GM12874 (cell line): ENCODE data around the gene RAB29.

ENCODE experiments used
- TF ChIP-seq, protein P1 (sequence below): IDR thresholded peaks from 2 replicates; pipeline ENCODE4 v1.5.1; 2011; ENCODE audit warnings: low read depth, mild to moderate bottlenecking, control low read depth, low read length, moderate library complexity; ENCODE audit not compliant: insufficient read depth

RAB29 gene

DNA sequence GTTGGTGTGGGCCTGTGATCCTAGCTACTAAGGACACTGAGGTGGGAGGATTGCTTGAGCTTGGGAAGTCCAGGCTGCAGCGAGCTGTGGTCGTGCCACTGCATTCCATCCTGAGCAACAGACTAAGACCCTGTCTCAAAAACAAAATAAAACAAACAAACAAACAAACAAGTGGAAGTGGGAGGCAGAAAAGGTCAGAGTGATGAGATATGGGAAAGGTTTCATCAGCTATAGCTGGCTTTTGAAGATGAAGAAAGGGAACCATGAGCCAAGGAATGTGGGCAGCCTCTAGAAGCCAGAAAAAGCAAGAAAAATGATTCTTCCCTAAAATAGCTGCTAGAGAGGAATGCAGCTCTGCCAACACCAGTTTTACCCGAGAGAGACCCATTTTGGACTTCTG lies 14.7 kb downstream of the RAB29 start:
- TF ChIP-seq, protein P1, sequence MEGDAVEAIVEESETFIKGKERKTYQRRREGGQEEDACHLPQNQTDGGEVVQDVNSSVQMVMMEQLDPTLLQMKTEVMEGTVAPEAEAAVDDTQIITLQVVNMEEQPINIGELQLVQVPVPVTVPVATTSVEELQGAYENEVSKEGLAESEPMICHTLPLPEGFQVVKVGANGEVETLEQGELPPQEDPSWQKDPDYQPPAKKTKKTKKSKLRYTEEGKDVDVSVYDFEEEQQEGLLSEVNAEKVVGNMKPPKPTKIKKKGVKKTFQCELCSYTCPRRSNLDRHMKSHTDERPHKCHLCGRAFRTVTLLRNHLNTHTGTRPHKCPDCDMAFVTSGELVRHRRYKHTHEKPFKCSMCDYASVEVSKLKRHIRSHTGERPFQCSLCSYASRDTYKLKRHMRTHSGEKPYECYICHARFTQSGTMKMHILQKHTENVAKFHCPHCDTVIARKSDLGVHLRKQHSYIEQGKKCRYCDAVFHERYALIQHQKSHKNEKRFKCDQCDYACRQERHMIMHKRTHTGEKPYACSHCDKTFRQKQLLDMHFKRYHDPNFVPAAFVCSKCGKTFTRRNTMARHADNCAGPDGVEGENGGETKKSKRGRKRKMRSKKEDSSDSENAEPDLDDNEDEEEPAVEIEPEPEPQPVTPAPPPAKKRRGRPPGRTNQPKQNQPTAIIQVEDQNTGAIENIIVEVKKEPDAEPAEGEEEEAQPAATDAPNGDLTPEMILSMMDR = no peak

DNA sequence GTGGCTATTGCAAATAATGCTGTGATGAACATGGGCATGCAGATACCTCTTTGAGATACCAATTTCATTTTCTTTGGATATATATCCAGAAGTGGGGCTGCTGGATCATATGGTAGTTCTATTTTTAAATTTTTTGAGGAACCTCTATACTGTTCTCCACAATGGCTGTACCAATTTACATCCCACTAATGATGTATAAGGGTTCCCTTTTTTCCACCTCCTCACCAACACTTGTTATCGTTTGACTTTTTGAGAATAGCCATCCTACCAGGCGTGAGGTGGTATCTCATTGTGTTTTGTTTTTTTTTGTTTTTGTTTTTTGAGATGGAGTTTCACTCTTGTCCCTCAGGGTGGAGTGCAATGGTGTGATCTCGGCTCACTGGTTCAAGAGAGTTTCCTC lies 18.7 kb downstream of the RAB29 start:
- TF ChIP-seq, protein P1 = no peak

DNA sequence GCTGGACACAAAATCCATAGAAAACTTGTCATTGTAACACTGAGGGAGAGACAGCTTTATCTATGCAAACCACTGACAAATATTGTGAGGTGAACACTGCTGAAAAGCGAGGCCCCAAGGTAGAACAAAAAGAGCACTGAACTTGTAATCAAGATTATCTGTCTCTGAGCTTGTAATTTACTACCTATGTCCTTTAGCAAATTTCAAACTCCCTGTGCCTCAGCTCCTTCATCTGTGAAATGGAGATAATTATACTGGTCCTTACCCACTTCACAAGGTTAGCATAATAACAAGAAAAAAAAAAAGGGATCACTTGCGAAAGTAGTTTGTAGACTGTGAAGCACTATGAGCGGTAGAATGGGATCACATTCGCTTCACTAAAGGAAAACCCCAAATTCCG lies 20.4 kb downstream of the RAB29 start:
- TF ChIP-seq, protein P1 = no peak

DNA sequence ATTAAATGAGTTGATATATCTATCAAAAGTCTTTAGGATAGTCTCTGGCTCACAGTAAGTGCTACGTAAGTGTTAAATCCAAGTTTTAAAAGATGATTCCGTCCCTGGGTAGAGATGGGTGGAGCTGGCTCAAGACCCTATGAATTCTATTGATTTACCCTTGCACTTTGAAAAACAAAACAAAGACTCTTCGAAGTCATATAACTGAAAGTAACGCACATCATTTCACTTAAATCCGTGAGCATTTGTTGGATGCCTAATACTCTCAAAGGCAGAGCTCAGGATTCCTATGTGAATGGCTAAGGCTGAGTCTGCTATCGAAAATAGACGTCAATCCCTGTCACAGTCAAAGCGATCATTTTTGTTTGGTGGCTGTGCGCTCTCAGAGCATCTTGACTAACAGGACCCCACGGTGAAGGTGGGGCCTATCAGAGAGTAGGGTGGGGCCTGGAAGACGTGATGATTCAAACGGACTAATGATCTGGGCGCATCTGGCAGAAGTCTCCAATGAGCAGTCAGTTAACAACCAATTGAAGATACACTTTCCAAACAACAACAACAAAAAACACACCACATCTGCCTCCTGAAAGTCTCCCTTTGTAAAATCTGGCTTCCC lies 24.1 kb downstream of the RAB29 start:
- TF ChIP-seq, protein P1 = no peak

DNA sequence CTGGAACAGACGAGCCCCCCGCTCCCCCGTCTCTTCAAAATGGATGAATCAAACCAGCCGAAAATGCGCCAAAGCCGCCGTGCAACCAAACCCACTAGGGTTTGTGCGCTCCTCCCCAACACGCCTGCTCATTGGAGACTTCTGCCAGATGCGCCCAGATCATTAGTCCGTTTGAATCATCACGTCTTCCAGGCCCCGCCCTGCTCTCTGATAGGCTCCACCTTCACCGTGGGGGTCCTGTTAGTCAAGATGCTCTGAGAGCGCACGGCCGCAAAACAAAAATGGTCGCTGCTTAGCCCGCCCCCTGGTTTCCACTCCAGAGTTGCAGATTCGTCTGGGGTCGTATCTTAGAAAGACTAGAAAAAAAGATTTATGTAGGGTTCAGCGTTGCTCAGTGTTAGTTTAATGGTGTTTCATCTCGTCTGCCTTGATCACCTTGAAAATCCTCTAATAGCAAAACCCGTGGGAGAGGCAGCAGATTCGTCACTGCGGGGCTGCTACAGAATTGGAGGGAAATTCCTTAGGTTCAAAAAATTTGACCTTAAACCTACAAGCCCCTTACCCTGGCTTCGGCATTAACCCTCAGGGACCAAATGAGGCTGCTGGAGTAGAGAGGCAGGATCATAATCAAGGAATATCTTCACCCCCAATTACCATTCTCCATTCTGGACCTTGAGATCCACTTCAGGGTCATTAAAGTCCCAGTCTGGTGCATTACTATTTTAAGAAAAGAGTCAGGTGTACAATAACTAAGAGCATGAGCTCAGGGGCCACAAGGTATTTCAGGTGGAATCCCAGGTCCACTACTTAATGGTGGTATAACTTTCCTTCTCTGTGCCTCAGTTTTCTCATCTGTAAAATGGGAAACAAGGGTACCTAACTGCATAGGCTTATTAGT lies 24.9 kb downstream of the RAB29 start, which contains the start of gene NUCKS1:
TSS of gene NUCKS1 (minus strand) at position 45 of the 898 bp plus-strand sequence. CDS start 209 bp downstream, outside the sequence.
- TF ChIP-seq, protein P1 = no peak

DNA sequence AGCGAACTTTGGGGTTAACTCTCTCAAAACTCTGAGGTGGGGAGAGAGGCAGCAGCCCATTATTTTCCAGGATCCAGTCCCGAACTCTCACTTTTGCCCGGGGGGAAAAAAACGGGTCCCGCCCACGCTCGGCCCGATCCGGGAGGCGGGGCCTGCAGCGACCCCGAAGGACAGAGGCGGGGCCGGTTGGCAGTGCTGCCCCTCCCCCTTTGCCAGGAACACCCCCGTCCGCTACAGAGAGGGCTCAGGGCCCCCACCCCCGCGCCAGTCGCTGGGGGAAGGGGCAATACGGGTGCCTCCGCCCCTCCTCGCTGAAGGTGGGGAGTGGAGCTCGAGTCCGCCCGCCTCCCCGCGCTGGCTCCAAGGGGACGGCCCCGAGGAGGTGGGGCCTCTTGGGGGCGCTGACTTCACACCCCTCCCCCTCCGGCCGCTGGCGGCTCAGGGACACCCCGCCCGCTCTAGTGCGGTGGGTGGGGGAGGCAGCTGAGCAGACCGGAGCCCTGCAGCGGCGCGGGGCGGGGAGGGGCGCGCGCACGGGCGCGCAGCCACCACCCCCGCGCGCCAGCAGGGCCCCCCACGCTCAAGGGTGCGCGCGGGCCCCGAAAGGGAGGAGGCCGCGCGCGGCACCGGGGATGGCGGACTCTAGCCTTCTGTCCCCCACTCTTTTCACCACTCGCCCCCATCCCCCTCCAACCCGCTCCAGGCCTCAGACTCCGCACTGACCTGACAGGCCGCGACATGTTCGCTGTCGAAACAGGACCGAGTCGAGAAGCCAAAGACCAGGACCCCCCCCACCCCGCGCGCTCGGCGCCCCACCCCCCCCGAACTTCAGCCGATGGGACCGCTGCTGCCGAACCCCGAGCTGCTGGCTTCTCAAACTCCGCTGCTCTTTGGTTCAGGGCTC lies 25.8 kb downstream of the RAB29 start:
- TF ChIP-seq, protein P1 = no peak
